Right renal cortex interstitium (tissue), 3 donors: ENCODE data around the gene RASA2. TPM values are rescaled to one million over a fixed set of nuclear protein-coding genes. Genes with fewer than 3 reads are reported as not detected.
"Not testable (repeated sequence)": the region's sequence is repeated elsewhere in the genome, so short reads cannot be mapped to it uniquely, and the experiment has no call there.

Experiments used
- DNase-seq, 3 donors: peaks; one replicate each; pipeline ENCODE4 v3.0.0-alpha.2; 2013; ENCODE audit warnings: low read depth in 3 of 3, low spot score in 2 of 3
- polyA plus RNA-seq, 3 donors: library from polyadenylated mRNA; unstranded; fragments of 120-200 nt; gene quantifications; one replicate each; pipeline ENCODE4 v1.2.1, GENCODE V29; 2013; ENCODE audit not compliant: insufficient read length in 3 of 3

RASA2 gene
- polyA plus RNA-seq, 3 donors: 18.6 to 20.6 (median 20.4) TPM

DNA sequence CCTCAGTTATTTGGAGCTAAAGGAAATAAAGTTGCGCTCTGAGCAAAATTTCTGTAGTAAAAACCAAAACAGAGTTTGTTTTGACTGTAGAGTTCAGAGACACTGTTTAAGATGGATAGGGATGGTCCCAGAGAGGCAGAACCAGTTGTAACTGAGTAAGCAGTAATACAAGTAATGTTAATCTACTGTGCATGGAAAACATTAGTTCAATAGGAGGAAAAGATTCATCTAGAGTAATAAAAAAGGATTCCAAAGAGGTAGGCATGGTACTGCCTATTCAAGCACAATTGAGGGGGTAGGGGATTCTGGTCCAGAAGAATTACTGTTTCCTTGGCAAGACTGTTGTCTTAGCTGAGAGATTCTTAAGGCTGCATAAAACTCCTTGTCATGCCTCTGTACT, 77.4 kb downstream of the RASA2 start:
- no peak for DNase-seq

- no peak for DNase-seq
Measured at GRCh38 chr3:141570068-141570467, 83.2 kb downstream of the RASA2 start.

- no peak for DNase-seq
Measured at GRCh38 chr3:141575879-141576743, 89.3 kb downstream of the RASA2 start.

- no peak for DNase-seq
Measured at GRCh38 chr3:141576744-141577052, 89.9 kb downstream of the RASA2 start.

DNA sequence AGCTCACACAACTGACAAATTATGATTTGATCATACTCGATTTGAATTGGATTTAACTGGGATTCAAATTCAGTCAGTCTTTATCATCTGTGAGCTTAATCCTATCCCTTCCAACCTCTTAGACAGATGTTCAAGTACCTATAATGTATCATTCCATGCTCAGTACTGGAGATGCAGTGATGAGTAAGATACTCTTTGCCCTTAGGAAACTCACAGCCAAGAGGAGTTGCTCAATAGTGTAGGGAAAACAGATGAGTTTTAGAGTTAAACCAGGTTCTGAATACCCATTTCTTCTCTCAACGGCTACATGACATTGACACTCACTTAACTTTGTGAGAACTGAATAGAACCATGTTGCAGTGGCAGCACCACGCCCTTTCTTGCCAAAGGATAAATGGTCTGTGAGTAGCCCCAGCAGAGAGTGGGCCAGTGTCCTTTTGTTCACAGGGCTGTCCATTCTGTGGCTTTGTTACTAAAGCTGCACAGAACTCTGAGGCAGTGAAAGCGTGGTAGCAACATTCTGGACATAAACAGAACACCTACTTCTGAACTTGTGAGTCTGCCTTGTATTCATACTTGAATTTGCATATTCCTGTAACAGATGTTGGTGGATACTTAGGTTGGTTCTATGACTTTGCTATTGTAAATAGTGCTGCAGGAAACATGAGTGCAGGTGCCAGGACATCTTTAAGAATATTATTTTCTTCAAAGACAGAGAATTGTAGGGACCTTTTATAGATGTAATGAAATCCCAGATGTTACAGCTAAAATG, 91.6 kb downstream of the RASA2 start:
- DNase-seq: no peak

DNA sequence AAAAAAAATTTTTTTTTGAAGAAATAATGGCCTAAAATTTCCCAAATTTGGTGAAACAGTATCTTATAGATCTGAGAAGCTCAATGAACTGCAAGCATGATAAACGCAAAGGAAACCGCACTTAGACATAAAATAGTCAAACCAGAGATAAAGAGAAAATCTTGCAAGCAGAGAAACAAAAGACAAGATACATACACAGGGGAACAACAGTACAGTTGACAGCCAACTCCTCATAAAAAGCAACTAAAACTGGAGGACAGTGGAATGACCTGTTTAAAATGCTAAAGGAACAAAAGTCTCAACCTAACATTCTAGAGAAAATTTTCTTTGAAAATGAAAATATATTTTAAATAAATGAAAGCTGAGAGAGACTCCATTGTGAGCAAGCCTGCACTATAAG, 107.5 kb downstream of the RASA2 start:
- no peak for DNase-seq

DNA sequence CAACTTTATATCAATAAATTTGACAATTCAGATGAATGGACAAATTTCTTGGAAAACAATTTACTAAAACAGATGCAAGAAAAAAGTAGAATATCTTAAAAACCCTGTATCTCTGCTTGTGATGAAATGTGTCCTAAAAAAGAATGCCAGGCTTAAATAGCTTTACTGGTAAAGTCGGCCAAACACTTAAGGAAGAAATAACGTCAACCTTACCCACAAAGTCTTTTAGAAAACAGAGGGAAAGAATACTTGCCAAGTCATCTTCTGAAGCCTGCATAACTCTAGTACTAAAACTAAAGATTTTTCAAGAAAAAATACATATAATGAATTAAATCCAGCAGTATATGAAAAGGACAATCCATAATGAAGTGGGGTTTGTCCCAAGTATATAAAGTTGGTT, 111.1 kb downstream of the RASA2 start:
- DNase-seq: no peak

DNA sequence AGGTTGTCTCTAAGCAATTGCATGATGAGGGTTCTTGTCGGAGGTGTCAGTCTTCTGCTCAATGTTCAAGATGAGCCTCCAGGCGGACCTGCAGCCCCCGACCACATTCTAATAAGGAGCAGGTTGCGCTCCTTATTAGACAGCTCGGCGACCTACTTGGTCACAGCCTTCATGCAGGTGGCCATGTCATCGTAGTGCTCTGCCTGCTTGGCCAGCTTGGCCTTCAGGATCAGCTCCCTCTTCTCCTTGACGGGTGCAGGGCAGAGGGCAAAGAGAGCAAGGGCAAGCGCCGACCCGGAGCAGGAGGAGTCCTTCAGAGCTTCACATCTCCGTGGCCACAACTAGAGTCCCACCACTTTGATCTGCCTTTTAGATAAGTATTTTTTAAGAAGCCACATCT, 113.5 kb downstream of the RASA2 start:
- DNase-seq: no peak

DNA sequence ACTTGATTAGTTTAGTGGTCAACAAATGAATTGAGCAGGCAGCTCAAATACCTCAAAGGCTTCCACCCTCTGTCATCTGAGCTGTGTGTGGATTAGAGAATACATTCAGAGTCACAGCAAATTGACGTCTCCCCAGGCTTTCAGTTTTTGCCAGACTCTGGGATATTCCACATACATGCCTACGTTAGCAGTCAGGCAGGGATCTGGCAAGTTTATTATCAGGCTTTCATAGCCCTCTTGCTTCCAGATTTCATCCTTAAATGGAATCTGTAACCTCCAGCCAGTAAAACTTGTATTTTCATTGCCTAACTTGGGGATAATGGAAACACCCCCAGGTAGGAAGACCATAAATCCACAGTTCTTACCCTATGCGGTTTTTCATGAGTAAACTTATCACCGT, 115.9 kb downstream of the RASA2 start:
- no peak for DNase-seq

DNA sequence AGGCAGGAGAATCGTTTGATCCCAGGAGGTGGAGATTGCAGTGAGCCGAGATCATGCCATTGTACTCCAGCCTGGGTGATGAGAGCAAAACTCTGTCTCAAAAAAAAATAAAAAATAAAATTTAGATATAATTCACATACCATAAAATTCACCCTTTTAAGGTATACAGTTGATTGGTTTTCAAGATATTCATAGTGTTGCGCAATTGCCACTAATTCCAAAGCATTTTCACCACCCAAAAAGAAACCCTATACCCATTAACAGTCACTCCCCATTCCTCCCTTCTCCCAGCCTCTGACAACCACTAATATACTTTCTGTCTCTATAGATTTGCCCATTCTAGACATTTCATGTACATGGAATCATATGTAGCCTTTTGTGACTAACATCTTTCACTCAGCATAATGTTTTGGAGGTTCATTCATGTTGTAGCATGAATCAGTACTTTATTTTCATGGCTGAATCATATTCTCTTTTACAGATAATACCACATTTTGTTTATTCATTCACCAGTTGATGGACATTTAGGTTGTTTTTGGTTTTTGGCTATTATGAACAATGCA, 116.7 kb downstream of the RASA2 start:
- DNase-seq: no peak

GRCh38 chr3:141605883-141606282, 119.1 kb downstream of the RASA2 start:
- no peak for DNase-seq

GRCh38 chr3:141608438-141608837, 121.6 kb downstream of the RASA2 start:
- DNase-seq: no peak

- DNase-seq: no peak
Measured at GRCh38 chr3:141610939-141611338, 124.1 kb downstream of the RASA2 start.

DNA sequence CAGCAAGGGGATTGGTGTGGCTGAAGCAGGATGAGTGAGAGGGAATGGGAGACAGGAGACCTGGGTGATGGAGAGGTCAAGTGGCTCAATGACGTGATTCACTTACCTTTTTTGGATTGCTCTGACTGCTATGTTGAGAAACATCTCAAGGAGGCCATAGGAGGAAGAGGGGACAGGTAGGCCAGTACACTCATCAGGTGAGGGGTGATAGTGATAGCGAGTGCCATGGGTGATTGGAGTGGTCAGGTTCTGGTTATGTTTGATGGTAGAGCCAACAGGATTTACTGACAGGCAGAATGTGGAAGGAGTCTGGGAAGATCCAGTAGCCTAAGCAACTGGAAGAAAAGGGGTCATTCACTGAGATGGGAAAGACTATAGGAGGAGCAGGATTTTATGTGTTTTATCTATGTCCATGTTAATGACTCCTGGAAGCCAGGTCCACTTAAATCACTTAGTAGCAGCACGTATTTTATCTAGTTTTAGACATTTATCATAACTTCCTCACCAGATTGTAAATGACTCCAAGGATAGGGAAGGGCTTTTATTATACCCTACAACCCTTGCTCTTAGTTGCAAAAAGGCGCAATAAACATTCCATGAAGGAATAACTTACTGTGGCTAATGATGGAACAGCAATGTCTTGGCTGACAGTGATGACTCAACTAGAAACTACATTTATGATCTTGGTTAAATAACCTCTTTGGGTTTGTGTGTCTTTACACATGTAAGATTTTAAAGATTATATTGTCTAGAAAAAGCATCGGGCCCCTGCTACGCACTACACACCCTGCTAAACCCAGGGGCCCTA, 131.5 kb downstream of the RASA2 start:
- DNase-seq: no peak

DNA sequence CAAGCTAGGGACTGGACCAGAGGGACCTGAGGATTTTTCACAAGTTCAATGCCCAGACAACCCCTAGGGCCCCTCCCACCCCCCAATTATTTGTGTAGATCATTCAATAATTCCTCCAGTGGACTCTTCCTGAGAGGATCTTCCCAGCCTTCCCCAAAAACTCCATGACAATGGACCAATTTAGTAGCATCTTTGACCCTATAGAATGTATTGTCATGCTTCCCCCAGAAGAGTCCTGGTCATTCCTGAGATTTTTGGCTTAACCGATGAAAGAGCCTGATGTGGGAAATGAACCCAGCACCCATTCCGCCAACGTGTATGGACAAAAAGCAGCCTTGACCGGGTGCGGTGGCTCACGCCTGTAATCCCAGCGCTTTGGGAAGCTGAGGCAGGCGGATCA, 132.1 kb downstream of the RASA2 start:
- no peak for DNase-seq

GRCh38 chr3:141619450-141619849, 132.6 kb downstream of the RASA2 start:
- no peak for DNase-seq

- no peak for DNase-seq
Measured at GRCh38 chr3:141623691-141624090, 136.9 kb downstream of the RASA2 start.

DNA sequence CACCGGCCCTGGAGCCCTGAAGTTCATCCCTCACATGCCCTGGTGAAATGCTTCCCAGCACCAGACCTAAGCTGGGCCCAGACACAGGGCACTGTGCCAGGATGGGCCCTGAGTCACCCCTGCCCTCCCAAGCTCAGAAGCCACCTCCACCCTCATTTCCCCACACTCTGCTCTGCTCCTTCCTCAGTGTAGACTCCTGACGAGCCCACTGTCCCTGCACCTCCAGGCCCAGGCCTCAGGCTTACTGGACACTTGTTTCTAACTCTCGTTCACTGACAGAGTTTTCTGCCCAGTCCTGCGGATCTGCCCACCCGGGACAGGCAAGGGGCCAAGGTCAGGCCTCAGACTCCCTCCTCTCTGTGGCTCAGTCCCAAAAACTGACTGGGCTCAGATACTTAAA, 138.7 kb downstream of the RASA2 start:
- no peak for DNase-seq

- not testable (repeated sequence) for DNase-seq
Measured at GRCh38 chr3:141628334-141628733, 141.5 kb downstream of the RASA2 start.

- DNase-seq: not testable (repeated sequence)
Measured at GRCh38 chr3:141628868-141629441, 142.1 kb downstream of the RASA2 start.

GRCh38 chr3:141629976-141630375, 143.1 kb downstream of the RASA2 start:
- no peak for DNase-seq
